Stomach (tissue), 9 donors: ENCODE results near the gene RAI14. TPM values are rescaled to one million over a fixed set of nuclear protein-coding genes. Genes with fewer than 3 reads are reported as not detected.

ENCODE experiments used
- DNase-seq, 2 donors: peaks; one replicate each; pipeline versions ENCODE4 v3.0.0 to v3.0.0-alpha.2; 2013 to 2019
- H3K27ac ChIP-seq, 5 donors: fragments of 200-600 bp in 4 of 5; sonication (generic) in 4 of 5; one replicate each; pipeline ENCODE4 v1.5.1; 2013 to 2019; ENCODE audit warnings: mild to moderate bottlenecking in 1 of 5, moderate library complexity in 1 of 5
- H3K27me3 ChIP-seq, 3 donors: fragments of 200-600 bp; sonication (generic); one replicate each; pipeline ENCODE4 v1.5.1; 2017 to 2019; ENCODE audit warnings: mixed run types in 1 of 3
- H3K36me3 ChIP-seq, 4 donors: fragments of 200-600 bp; sonication (generic); 1 replicate in 3 of 4; 2 replicates in 1 of 4; pipeline ENCODE4 v1.5.1; 2016 to 2019
- H3K4me1 ChIP-seq, 4 donors: fragments of 200-600 bp; sonication (generic); one replicate each; pipeline ENCODE4 v1.5.1; 2016 to 2019
- H3K4me3 ChIP-seq, 4 donors: fragments of 200-600 bp; sonication (generic) in 3 of 4; one replicate each; pipeline ENCODE4 v1.5.1; 2016 to 2019; ENCODE audit warnings: mild to moderate bottlenecking in 1 of 4
- H3K9me3 ChIP-seq, 4 donors: fragments of 200-600 bp; sonication (generic); one replicate each; pipeline ENCODE4 v1.5.1; 2016 to 2019
- EP300 ChIP-seq: sonication (generic); formaldehyde crosslinking; IDR thresholded peaks from one replicate; pipeline ENCODE4 v1.6.1; 2017; ENCODE audit warnings: antibody characterized with exemption
- POLR2A ChIP-seq, 4 donors: fragments of 450-650 bp; IDR thresholded peaks; one replicate each; pipeline ENCODE4 v1.6.1; 2016; ENCODE audit warnings: antibody characterized with exemption in 4 of 4, control low read depth in 2 of 4, mild to moderate bottlenecking in 1 of 4, moderate library complexity in 1 of 4
- POLR2AphosphoS5 ChIP-seq, 3 donors: sonication (generic); formaldehyde crosslinking; IDR thresholded peaks; one replicate each; pipeline ENCODE4 v1.6.1; 2016; ENCODE audit warnings: antibody characterized with exemption in 3 of 3
- WGBS, 5 donors: extraction: QIAGEN DNeasy Blood & Tissue Kit in 3 of 5; methylation state at CpG; one replicate each; pipeline versions ENCODE4 v1.1.5 to v1.1.7; 2013 to 2018; 5-methylcytosine and 5-hydroxymethylcytosine counted together
- intact Hi-C: fragments of 100-400 bp; cut with DNase I; formaldehyde crosslinking; loops from one replicate; pipeline ENCODE4 v1.15.1; 2023; ENCODE audit warnings: low total_unique reads
- polyA plus RNA-seq, 3 donors: library from polyadenylated mRNA; stranded (reverse); fragments of 200-250 nt; gene quantifications; one replicate each; pipeline ENCODE4 v1.2.3, GENCODE V29; 2013
- total RNA-seq, 5 donors: library from RNA; depleted of rRNA; stranded (reverse); fragments of >200 nt; gene quantifications; one replicate each; pipeline versions ENCODE4 v1.1.0 to v1.2.3, GENCODE V29; 2014 to 2016
- TF ChIP-seq, protein P1 (sequence below), 7 experiments: fragments of 450-650 bp in 4 of 7; fragments of 200-600 bp in 3 of 7; sonication (generic) in 3 of 7; IDR thresholded peaks; one replicate each; pipeline ENCODE4 v1.5.1; 2016 to 2019; ENCODE audit warnings: antibody characterized with exemption in 7 of 7, control low read depth in 2 of 7, mild to moderate bottlenecking in 1 of 7
- donor health status: healthy with polysubstance abuse.
- donor health status: Bipolar disorder and iron deficiency.
- donor health status: healthy.

The RAI14 gene
- total and polyA plus RNA-seq, 8 donors: 5.1 to 62.4 (median 24.1) TPM

DNA sequence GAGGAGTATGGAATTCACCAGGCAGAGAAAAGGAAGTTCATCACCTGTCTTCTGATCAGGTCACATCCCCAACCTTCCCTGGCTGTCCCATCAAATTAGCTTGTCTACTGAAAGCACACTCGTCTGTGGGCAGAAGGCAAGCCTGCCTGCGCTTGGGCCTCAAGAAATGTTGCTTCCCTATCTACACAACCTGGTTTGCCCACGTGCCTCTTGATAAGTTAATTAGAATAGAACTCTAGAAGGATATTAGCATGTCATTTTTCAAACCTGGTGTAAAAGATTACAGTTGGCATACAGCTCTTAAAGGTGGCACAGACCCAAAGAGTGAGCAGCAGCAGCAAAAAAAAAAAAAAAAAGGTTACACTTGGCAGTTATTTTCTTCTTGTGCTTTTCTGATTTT, 188.0 kb downstream of the RAI14 start:
- no peak for TF ChIP-seq EP300
- TF ChIP-seq POLR2AphosphoS5 (IDR thresholded peaks at IDR 0.05): no peak
- DNase-seq: no peak
- WGBS, 5 donors: 31 to 41% (median 34%) methylated on average over 3 of the region's 3 CpGs
- Histone ChIP-seq H3K9me3 (no peaks in the 10 kb centered on the region), H3K27ac (no peak overlapping the region), H3K27me3 (no peaks in the 10 kb centered on the region), H3K4me3 (no peak overlapping the region), H3K4me1 (peaks cover 0 to 7% (median 6%) of the 10 kb centered on the region in 4 donors), H3K36me3 (no peaks in the 10 kb centered on the region)
- intact Hi-C loops: loop anchor here (10.0 kb wide), 1 partner anchor 51 kb away; no protein-coding TSS in a partner anchor

DNA sequence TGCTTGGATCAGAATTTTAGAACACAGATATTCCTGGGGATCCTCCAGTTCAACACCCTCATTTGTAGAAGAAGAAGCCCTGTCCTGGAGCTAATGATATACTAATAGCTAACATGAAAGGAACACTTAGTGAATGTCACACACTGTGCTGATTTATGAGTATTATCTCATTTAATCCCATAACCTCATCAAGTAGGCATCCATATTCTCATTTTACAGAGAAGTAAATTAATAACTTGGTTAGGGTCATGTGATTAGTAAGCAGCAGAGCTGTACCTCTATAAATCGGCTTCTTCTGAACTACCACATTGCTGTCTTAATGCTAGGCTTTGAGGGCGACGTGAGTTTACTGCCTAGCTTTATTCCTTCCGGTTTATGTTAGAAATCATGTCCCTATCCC, 188.9 kb downstream of the RAI14 start:
- 66 to 75% (median 72%) methylated on average over 4 of the region's 4 CpGs for WGBS, 5 donors
- Histone ChIP-seq H3K4me3 (no peak overlapping the region), H3K27me3 (no peaks in the 10 kb centered on the region), H3K36me3 (no peaks in the 10 kb centered on the region), H3K9me3 (no peaks in the 10 kb centered on the region), H3K4me1 (peaks cover 0 to under 1% (median 0%) of the 10 kb centered on the region in 4 donors), H3K27ac (no peak overlapping the region)
- no peak for DNase-seq
- TF ChIP-seq, protein P1, sequence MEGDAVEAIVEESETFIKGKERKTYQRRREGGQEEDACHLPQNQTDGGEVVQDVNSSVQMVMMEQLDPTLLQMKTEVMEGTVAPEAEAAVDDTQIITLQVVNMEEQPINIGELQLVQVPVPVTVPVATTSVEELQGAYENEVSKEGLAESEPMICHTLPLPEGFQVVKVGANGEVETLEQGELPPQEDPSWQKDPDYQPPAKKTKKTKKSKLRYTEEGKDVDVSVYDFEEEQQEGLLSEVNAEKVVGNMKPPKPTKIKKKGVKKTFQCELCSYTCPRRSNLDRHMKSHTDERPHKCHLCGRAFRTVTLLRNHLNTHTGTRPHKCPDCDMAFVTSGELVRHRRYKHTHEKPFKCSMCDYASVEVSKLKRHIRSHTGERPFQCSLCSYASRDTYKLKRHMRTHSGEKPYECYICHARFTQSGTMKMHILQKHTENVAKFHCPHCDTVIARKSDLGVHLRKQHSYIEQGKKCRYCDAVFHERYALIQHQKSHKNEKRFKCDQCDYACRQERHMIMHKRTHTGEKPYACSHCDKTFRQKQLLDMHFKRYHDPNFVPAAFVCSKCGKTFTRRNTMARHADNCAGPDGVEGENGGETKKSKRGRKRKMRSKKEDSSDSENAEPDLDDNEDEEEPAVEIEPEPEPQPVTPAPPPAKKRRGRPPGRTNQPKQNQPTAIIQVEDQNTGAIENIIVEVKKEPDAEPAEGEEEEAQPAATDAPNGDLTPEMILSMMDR (IDR thresholded peaks at IDR 0.05): no peak
- TF ChIP-seq EP300 (no peak), POLR2AphosphoS5 (IDR thresholded peaks at IDR 0.05) (no peak), POLR2A (IDR thresholded peaks at IDR 0.05) (no peak)
- intact Hi-C loops: loop anchor here (10.0 kb wide), 1 partner anchor 50 kb away; no protein-coding TSS in a partner anchor

DNA sequence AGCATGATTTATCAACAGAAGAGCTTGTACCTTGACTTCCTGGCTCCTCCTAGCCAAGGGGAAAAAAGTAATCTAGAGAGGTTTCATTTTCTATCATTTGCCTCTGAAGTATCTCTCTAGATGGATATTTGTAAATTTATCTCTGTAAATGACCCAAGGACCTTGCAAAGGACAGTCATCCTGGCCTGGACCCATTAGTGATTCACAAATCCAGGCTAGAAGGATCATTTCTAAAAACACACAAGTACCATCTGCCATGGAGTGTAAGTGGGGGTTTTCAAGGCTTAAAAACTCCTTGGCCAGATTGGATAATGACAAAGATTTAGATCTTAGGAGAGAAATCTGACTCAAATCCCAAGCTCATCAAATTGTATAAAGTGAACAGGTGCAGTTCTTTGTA, 190.9 kb downstream of the RAI14 start:
- Histone ChIP-seq H3K9me3 (no peaks in the 10 kb centered on the region), H3K36me3 (no peaks in the 10 kb centered on the region), H3K4me3 (no peak overlapping the region), H3K27me3 (no peaks in the 10 kb centered on the region), H3K4me1 (no peaks in the 10 kb centered on the region), H3K27ac (no peak overlapping the region)
- TF ChIP-seq POLR2A (IDR thresholded peaks at IDR 0.05): no peak
- no peak for TF ChIP-seq EP300
- TF ChIP-seq, protein P1 (IDR thresholded peaks at IDR 0.05): no peak
- TF ChIP-seq POLR2AphosphoS5 (IDR thresholded peaks at IDR 0.05): no peak
- DNase-seq: no peak
- intact Hi-C loops: loop anchor here (10.0 kb wide), 1 partner anchor 48 kb away; no protein-coding TSS in a partner anchor

DNA sequence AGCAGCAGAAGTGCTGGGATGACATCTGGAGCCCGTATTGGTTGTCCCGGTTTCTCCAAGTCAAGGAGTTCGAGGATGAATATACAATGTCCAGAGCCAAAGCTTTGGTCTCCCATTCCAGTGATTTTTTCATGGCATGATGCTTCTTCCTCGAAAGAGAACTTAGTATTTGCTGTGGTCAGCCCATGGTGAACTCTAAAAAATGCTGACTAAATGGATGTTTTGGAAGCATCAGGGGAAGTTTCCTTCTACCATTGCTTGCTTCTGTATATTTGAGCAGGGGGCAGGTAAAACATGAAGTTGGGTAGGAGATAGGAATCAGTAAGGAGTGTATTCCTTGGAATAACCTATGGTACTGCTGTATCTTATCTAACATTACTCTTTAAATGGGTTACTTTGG, 191.4 kb downstream of the RAI14 start:
- TF ChIP-seq EP300 (no peak), POLR2A (IDR thresholded peaks at IDR 0.05) (no peak), POLR2AphosphoS5 (IDR thresholded peaks at IDR 0.05) (no peak)
- TF ChIP-seq, protein P1 (IDR thresholded peaks at IDR 0.05): no peak
- 86 to 96% (median 93%) methylated on average over 4 of the region's 4 CpGs for WGBS, 5 donors

DNA sequence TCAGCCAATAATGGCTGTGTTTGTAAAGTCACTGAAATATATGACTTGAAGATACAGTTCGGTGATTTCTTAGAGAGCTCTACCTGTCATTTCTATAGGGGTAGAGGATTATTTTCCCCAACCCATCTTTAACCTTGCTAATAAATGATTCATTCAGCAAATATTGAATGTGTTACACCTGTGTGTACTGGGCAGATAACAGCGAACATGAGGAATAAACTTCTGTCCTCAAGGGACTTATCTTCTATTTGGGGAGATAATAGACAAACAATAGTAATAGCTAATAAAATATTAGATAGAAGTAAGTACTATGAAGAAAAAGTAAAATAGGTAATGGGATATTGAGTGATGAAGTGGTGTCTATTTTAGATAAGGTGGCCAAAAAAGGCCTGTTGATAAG, 192.1 kb downstream of the RAI14 start:
- no peak for TF ChIP-seq POLR2AphosphoS5 (IDR thresholded peaks at IDR 0.05)
- TF ChIP-seq POLR2A (IDR thresholded peaks at IDR 0.05): no peak
- TF ChIP-seq, protein P1 (IDR thresholded peaks at IDR 0.05): no peak
- no peak for TF ChIP-seq EP300
- Histone ChIP-seq H3K4me3 (no peak overlapping the region), H3K27me3 (no peaks in the 10 kb centered on the region), H3K9me3 (no peaks in the 10 kb centered on the region), H3K4me1 (no peaks in the 10 kb centered on the region), H3K36me3 (no peaks in the 10 kb centered on the region), H3K27ac (no peak overlapping the region)
- no peak for DNase-seq
- 24 to 80% (median 52%) methylated on average over 2 of the region's 2 CpGs for WGBS, 5 donors
- intact Hi-C loops: loop anchor here (10.0 kb wide), 1 partner anchor 47 kb away; no protein-coding TSS in a partner anchor

More for the DNA sequence above, 191.4 kb downstream of the RAI14 start:
- no peaks in the 10 kb centered on the region for H3K4me1 ChIP-seq
- no peaks in the 10 kb centered on the region for H3K9me3 ChIP-seq
- no peaks in the 10 kb centered on the region for H3K36me3 ChIP-seq
- no peak overlapping the region for H3K4me3 ChIP-seq
- DNase-seq: no peak
- H3K27me3 ChIP-seq: no peaks in the 10 kb centered on the region
- no peak overlapping the region for H3K27ac ChIP-seq
- intact Hi-C loops: loop anchor here (10.0 kb wide), 1 partner anchor 47 kb away; no protein-coding TSS in a partner anchor
